Measurements from ENCODE around the gene SELENOT. TPM values are rescaled to one million over a fixed set of nuclear protein-coding genes. Genes with fewer than 3 reads are reported as not detected.

The SELENOT gene
- polyA plus RNA-seq, 1 of the 3 experiments (the other 2 are of a cell fraction): 143 TPM

- DNase-seq: no peak
- H3K27ac ChIP-seq (ENCODE audit: low read depth in 2 of 2, low read length in 1 of 2): no peak overlapping the region
- TF ChIP-seq FOSL2 (IDR thresholded peaks at IDR 0.05; ENCODE audit: borderline replicate concordance, low read depth) (no peak), JUND (IDR thresholded peaks at IDR 0.05) (no peak), FOXJ3 (CRISPR knock-in tag; IDR thresholded peaks at IDR 0.05) (no peak), NRF1 (IDR thresholded peaks at IDR 0.05; ENCODE audit: low read depth, low read length) (no peak), GATA2 (CRISPR knock-in tag; IDR thresholded peaks at IDR 0.05) (no peak), NFIC (IDR thresholded peaks at IDR 0.05; ENCODE audit: borderline replicate concordance) (no peak), EP300 (IDR thresholded peaks at IDR 0.05; ENCODE audit: borderline replicate concordance in 1 of 2, low read depth in 1 of 2, low read length in 1 of 2) (no peak), SMC3 (IDR thresholded peaks at IDR 0.05; ENCODE audit: low read depth, low read length) (no peak), CTCF (IDR thresholded peaks at IDR 0.05) (no peak), ZBTB33 (IDR thresholded peaks at IDR 0.05; ENCODE audit: borderline replicate concordance, low read depth) (no peak), MEF2A (IDR thresholded peaks at IDR 0.05; ENCODE audit: borderline replicate concordance, low read depth) (no peak), ELF1 (IDR thresholded peaks at IDR 0.05) (no peak), POLR2AphosphoS5 (IDR thresholded peaks at IDR 0.05; ENCODE audit: low read depth, low read length) (no peak), RFX5 (IDR thresholded peaks at IDR 0.05; ENCODE audit: low read length) (no peak), PBX3 (IDR thresholded peaks at IDR 0.05) (no peak), FOXM1 (IDR thresholded peaks at IDR 0.05; ENCODE audit: low read depth) (no peak), IRF3 (IDR thresholded peaks at IDR 0.05; ENCODE audit: low read depth, low read length) (no peak), TAF1 (IDR thresholded peaks at IDR 0.05; ENCODE audit: borderline replicate concordance, low read depth, low read length) (no peak), USF2 (IDR thresholded peaks at IDR 0.05; ENCODE audit: borderline replicate concordance, low read depth, low read length) (no peak), USF1 (IDR thresholded peaks at IDR 0.05; ENCODE audit: borderline replicate concordance, low read depth) (no peak)
- H3K79me2 ChIP-seq (ENCODE audit: insufficient read depth): no peaks in the 10 kb centered on the region
- no peaks in the 10 kb centered on the region for H3K36me3 ChIP-seq (replicated peaks in 1 of 2; ENCODE audit: control insufficient read depth in 1 of 2, insufficient read depth in 2 of 2, low read length in 1 of 2)
- no peak overlapping the region for H3K4me2 ChIP-seq
- H3K9me2 ChIP-seq: no peaks in the 10 kb centered on the region
- POLR2A ChIA-PET: no interaction called here
- CTCF ChIA-PET: no interaction called here
- H3K4me1 ChIP-seq (ENCODE audit: control insufficient read depth in 1 of 2, insufficient read depth in 2 of 2, low read depth in 1 of 2, low read length in 1 of 2): no peaks in the 10 kb centered on the region
- no peak overlapping the region for H2AFZ ChIP-seq (ENCODE audit: low read depth)
- 88% methylated on average over 12 of the region's 12 CpGs for WGBS (ENCODE audit: low lambda C conversion rate)
- H3K4me3 ChIP-seq (ENCODE audit: low read depth in 2 of 2, low read length in 1 of 2): no peak overlapping the region
- no peak overlapping the region for H3K9ac ChIP-seq
- H3K27me3 ChIP-seq (ENCODE audit: insufficient read depth): no peaks in the 10 kb centered on the region
- no peaks in the 10 kb centered on the region for H3F3A ChIP-seq (replicated peaks; ENCODE audit: insufficient read depth)
- H4K20me1 ChIP-seq (ENCODE audit: insufficient read depth): no peaks in the 10 kb centered on the region
- no peaks in the 10 kb centered on the region for H3K9me3 ChIP-seq
Measured at GRCh38 chr3:150640256-150640655, 37.1 kb downstream of the SELENOT start.

All from SK-N-SH (cell line).